Measurements from ENCODE around the gene HELZ2. TPM values are rescaled to one million over a fixed set of nuclear protein-coding genes. Genes with fewer than 3 reads are reported as not detected.

HELZ2 gene
- total and polyA plus RNA-seq, 2 experiments from 2014 or later: 5.2 to 48.9 TPM

GRCh38 chr20:63622096-63622495 is 48.1 kb upstream of the HELZ2 start (continued):
- no peak for TF ChIP-seq ZNF462 (CRISPR knock-in tag; IDR thresholded peaks at IDR 0.05)
- no peak for TF ChIP-seq EZH2 (IDR thresholded peaks at IDR 0.05; ENCODE audit: low read depth, unreplicated experiment)
- TF ChIP-seq POLR2AphosphoS5 (IDR thresholded peaks at IDR 0.05; ENCODE audit: low read depth): no peak
- no peak for TF ChIP-seq CREB1 (CRISPR knock-in tag; IDR thresholded peaks at IDR 0.05; ENCODE audit: low read depth)
- TF ChIP-seq ZNF331 (CRISPR knock-in tag; IDR thresholded peaks at IDR 0.05; ENCODE audit: low read depth): no peak
- no peak for TF ChIP-seq REST (IDR thresholded peaks at IDR 0.05; ENCODE audit: unreplicated experiment)
